ENCODE data around the gene KRTAP10-10. TPM values are rescaled to one million over a fixed set of nuclear protein-coding genes. Genes with fewer than 3 reads are reported as not detected.

Gene KRTAP10-10
- total and polyA plus RNA-seq, 2 donors (not counting 1 experiment from before 2014, with no cell fraction given): not detected

GRCh38 chr21:44648557-44649311, 11.6 kb downstream of the KRTAP10-10 start:
- Histone ChIP-seq H3K79me2 (ENCODE audit: control insufficient read depth, insufficient read depth, low read length) (no peaks in the 10 kb centered on the region), H3K9me3 (ENCODE audit: control insufficient read depth, insufficient read depth, low read depth, low read length) (no peaks in the 10 kb centered on the region), H4K20me1 (ENCODE audit: control insufficient read depth, extremely low read depth, insufficient read depth, low read length) (no peaks in the 10 kb centered on the region), H3K27ac (ENCODE audit: insufficient read depth, low read length) (no peak overlapping the region), H3K4me1 (ENCODE audit: control insufficient read depth, extremely low read depth, insufficient read depth, low read length) (no peaks in the 10 kb centered on the region), H3K27me3 (ENCODE audit: control insufficient read depth, insufficient read depth, low read length) (no peaks in the 10 kb centered on the region), H3K4me2 (ENCODE audit: extremely low read depth, insufficient read depth, low read length) (no peak overlapping the region), H3K4me3 (replicated peaks in 1 of 4; ENCODE audit: control extremely low read depth in 1 of 4, insufficient read depth in 1 of 4, low read depth in 3 of 4, low read length in 4 of 4) (no peak overlapping the region), H3K9ac (ENCODE audit: insufficient read depth, low read length) (no peak overlapping the region), H3K36me3 (ENCODE audit: control insufficient read depth, insufficient read depth, low read length) (no peaks in the 10 kb centered on the region), H2AFZ (ENCODE audit: low read length) (no peak overlapping the region)
- DNase-seq (ENCODE audit: low read depth in 2 of 2): no peak
- no peak for TF ChIP-seq CTCF (conservative IDR thresholded peaks at IDR 0.05 in 1 of 2, IDR thresholded peaks at IDR 0.05 in 1 of 2; ENCODE audit: low read depth in 1 of 2, low read length in 2 of 2)
- TF ChIP-seq EZH2 (IDR thresholded peaks at IDR 0.05; ENCODE audit: low read length, missing control alignments): no peak

GRCh38 chr21:44649521-44650100, 12.5 kb downstream of the KRTAP10-10 start:
- TF ChIP-seq CTCF (conservative IDR thresholded peaks at IDR 0.05 in 1 of 2, IDR thresholded peaks at IDR 0.05 in 1 of 2; ENCODE audit: low read depth in 1 of 2, low read length in 2 of 2): no peak
- no peak for TF ChIP-seq EZH2 (IDR thresholded peaks at IDR 0.05; ENCODE audit: low read length, missing control alignments)
- H3K4me3 ChIP-seq (replicated peaks in 1 of 4; ENCODE audit: control extremely low read depth in 1 of 4, insufficient read depth in 1 of 4, low read depth in 3 of 4, low read length in 4 of 4): no peak overlapping the region
- no peak overlapping the region for H3K27ac ChIP-seq (ENCODE audit: insufficient read depth, low read length)
- H3K4me2 ChIP-seq (ENCODE audit: extremely low read depth, insufficient read depth, low read length): no peak overlapping the region
- DNase-seq (ENCODE audit: low read depth in 2 of 2): no peak
- H3K9ac ChIP-seq (ENCODE audit: insufficient read depth, low read length): no peak overlapping the region
- no peaks in the 10 kb centered on the region for H4K20me1 ChIP-seq (ENCODE audit: control insufficient read depth, extremely low read depth, insufficient read depth, low read length)
- no peak overlapping the region for H2AFZ ChIP-seq (ENCODE audit: low read length)
- H3K9me3 ChIP-seq (ENCODE audit: control insufficient read depth, insufficient read depth, low read depth, low read length): no peaks in the 10 kb centered on the region
- H3K4me1 ChIP-seq (ENCODE audit: control insufficient read depth, extremely low read depth, insufficient read depth, low read length): no peaks in the 10 kb centered on the region
- H3K36me3 ChIP-seq (ENCODE audit: control insufficient read depth, insufficient read depth, low read length): no peaks in the 10 kb centered on the region
- no peaks in the 10 kb centered on the region for H3K27me3 ChIP-seq (ENCODE audit: control insufficient read depth, insufficient read depth, low read length)
- no peaks in the 10 kb centered on the region for H3K79me2 ChIP-seq (ENCODE audit: control insufficient read depth, insufficient read depth, low read length)

- Histone ChIP-seq H3K27me3 (ENCODE audit: control insufficient read depth, insufficient read depth, low read length) (no peaks in the 10 kb centered on the region), H3K4me2 (ENCODE audit: extremely low read depth, insufficient read depth, low read length) (no peak overlapping the region), H3K36me3 (ENCODE audit: control insufficient read depth, insufficient read depth, low read length) (no peaks in the 10 kb centered on the region), H3K9me3 (ENCODE audit: control insufficient read depth, insufficient read depth, low read depth, low read length) (no peaks in the 10 kb centered on the region), H3K4me1 (ENCODE audit: control insufficient read depth, extremely low read depth, insufficient read depth, low read length) (no peaks in the 10 kb centered on the region), H3K9ac (ENCODE audit: insufficient read depth, low read length) (no peak overlapping the region), H3K4me3 (replicated peaks in 1 of 4; ENCODE audit: control extremely low read depth in 1 of 4, insufficient read depth in 1 of 4, low read depth in 3 of 4, low read length in 4 of 4) (no peak overlapping the region), H3K27ac (ENCODE audit: insufficient read depth, low read length) (no peak overlapping the region), H2AFZ (ENCODE audit: low read length) (no peak overlapping the region), H4K20me1 (ENCODE audit: control insufficient read depth, extremely low read depth, insufficient read depth, low read length) (no peaks in the 10 kb centered on the region), H3K79me2 (ENCODE audit: control insufficient read depth, insufficient read depth, low read length) (no peaks in the 10 kb centered on the region)
- DNase-seq (ENCODE audit: low read depth in 2 of 2): no peak
- TF ChIP-seq CTCF (conservative IDR thresholded peaks at IDR 0.05 in 1 of 2, IDR thresholded peaks at IDR 0.05 in 1 of 2; ENCODE audit: low read depth in 1 of 2, low read length in 2 of 2) (no peak), EZH2 (IDR thresholded peaks at IDR 0.05; ENCODE audit: low read length, missing control alignments) (no peak)
Measured at GRCh38 chr21:44650265-44650972, 13.3 kb downstream of the KRTAP10-10 start.

Measured in fibroblast of lung (primary cell).